Forelimb muscle (tissue), 1 donor: Measurements from ENCODE around the gene MUC2. TPM values are rescaled to one million over a fixed set of nuclear protein-coding genes. Genes with fewer than 3 reads are reported as not detected.

Source experiments
- DNase-seq: peaks from one replicate; pipeline ENCODE4 v3.0.0-alpha.2; 2013; ENCODE audit warnings: low read depth
- polyA plus RNA-seq: library from polyadenylated mRNA; unstranded; fragments of 120-200 nt; gene quantifications from one replicate; pipeline ENCODE4 v1.2.1, GENCODE V29; 2013; ENCODE audit not compliant: insufficient read length

MUC2 gene
- polyA plus RNA-seq, 1 donor, result 0.01 TPM

- DNase-seq, result no peak
Observed at GRCh38 chr11:1072116-1072820, 2.4 kb upstream of the MUC2 start.

GRCh38 chr11:1072821-1073231, 1.8 kb upstream of the MUC2 start:
- no peak for DNase-seq

GRCh38 chr11:1073261-1073724, 1.4 kb upstream of the MUC2 start:
- no peak for DNase-seq

- DNase-seq, result no peak
Observed at GRCh38 chr11:1073851-1074243, 827 bp upstream of the MUC2 start.

GRCh38 chr11:1075341-1075911, 752 bp downstream of the MUC2 start:
- no peak for DNase-seq

GRCh38 chr11:1076061-1076665, 1.5 kb downstream of the MUC2 start:
- no peak for DNase-seq

- DNase-seq, result no peak
Observed at GRCh38 chr11:1077033-1077416, 2.4 kb downstream of the MUC2 start.

- DNase-seq, result no peak
Observed at GRCh38 chr11:1077417-1078119, 2.9 kb downstream of the MUC2 start.

GRCh38 chr11:1078191-1078601, 3.5 kb downstream of the MUC2 start:
- no peak for DNase-seq

- DNase-seq, result no peak
Observed at GRCh38 chr11:1081601-1082311, 7.1 kb downstream of the MUC2 start.

- DNase-seq, result no peak
Observed at GRCh38 chr11:1082346-1082727, 7.7 kb downstream of the MUC2 start.

- no peak for DNase-seq
Observed at GRCh38 chr11:1082728-1083620, 8.3 kb downstream of the MUC2 start.

- DNase-seq, result no peak
Observed at GRCh38 chr11:1083621-1084551, 9.2 kb downstream of the MUC2 start.

GRCh38 chr11:1084561-1085439, 10.1 kb downstream of the MUC2 start:
- no peak for DNase-seq

- no peak for DNase-seq
Observed at GRCh38 chr11:1085440-1086170, 10.9 kb downstream of the MUC2 start.

GRCh38 chr11:1086171-1087102, 11.8 kb downstream of the MUC2 start:
- no peak for DNase-seq
